Lower leg skin (tissue), 4 donors: Measurements from ENCODE around the gene DRGX. TPM values are rescaled to one million over a fixed set of nuclear protein-coding genes. Genes with fewer than 3 reads are reported as not detected.

Source experiments
- DNase-seq, 2 donors: peaks; one replicate each; pipeline ENCODE4 v3.0.0-alpha.2; 2019; ENCODE audit warnings: low spot score in 2 of 2
- H3K4me3 ChIP-seq: fragments of 200-600 bp; sonication (generic); 2 replicates; pipeline ENCODE4 v1.5.1; 2017; ENCODE audit warnings: mild to moderate bottlenecking, low read depth; ENCODE audit not compliant: poor library complexity, severe bottlenecking
- CTCF ChIP-seq, 3 donors: fragments of 450-650 bp; IDR thresholded peaks; one replicate each; pipeline ENCODE4 v1.5.1; 2016; ENCODE audit warnings: antibody characterized with exemption in 3 of 3, mild to moderate bottlenecking in 3 of 3, moderate library complexity in 2 of 3
- POLR2A ChIP-seq, 2 donors: fragments of 450-650 bp; IDR thresholded peaks; one replicate each; pipeline ENCODE4 v1.6.1; 2016 to 2017; ENCODE audit warnings: antibody characterized with exemption in 2 of 2, mild to moderate bottlenecking in 1 of 2, moderate library complexity in 1 of 2
- WGBS, 2 donors: methylation state at CpG; one replicate each; pipeline ENCODE4 v1.1.5; 2018; 5-methylcytosine and 5-hydroxymethylcytosine counted together
- intact Hi-C: fragments of 100-400 bp; cut with DNase I; formaldehyde crosslinking; loops from one replicate; pipeline ENCODE4 v1.15.0; 2023; ENCODE audit warnings: low total_unique reads
- total RNA-seq, 4 donors: library from RNA; depleted of rRNA; stranded (reverse); fragments of >200 nt; gene quantifications; one replicate each; pipeline ENCODE4 v1.1.0, GENCODE V29; 2016

The DRGX gene
- total RNA-seq, 4 donors from 2014 or later, result not detected

GRCh38 chr10:49366460-49366859 lies 29.4 kb downstream of the DRGX start:
- TF ChIP-seq POLR2A (IDR thresholded peaks at IDR 0.05), result no peak
- TF ChIP-seq CTCF (IDR thresholded peaks at IDR 0.05), result no peak
- peak in 1 of 2 donors; percentile 25 for DNase-seq
- intact Hi-C loops, result no loop called here
- no peak overlapping the region for H3K4me3 ChIP-seq
- WGBS, 2 donors, result 73 to 81% methylated on average over 4 of the region's 4 CpGs

GRCh38 chr10:49365675-49366415 lies 30.0 kb downstream of the DRGX start:
- 80 to 85% methylated on average over 23 of the region's 23 CpGs for WGBS, 2 donors
- DNase-seq, result peak; percentile 7 to 62
- H3K4me3 ChIP-seq, result no peak overlapping the region
- intact Hi-C loops, result no loop called here
- no peak for TF ChIP-seq CTCF (IDR thresholded peaks at IDR 0.05)
- no peak for TF ChIP-seq POLR2A (IDR thresholded peaks at IDR 0.05)

GRCh38 chr10:49365275-49365674 lies 30.6 kb downstream of the DRGX start:
- intact Hi-C loops, result no loop called here
- DNase-seq, result peak; percentile 3 to 60
- H3K4me3 ChIP-seq, result no peak overlapping the region
- 76 to 86% methylated on average over 3 of the region's 3 CpGs for WGBS, 2 donors
- TF ChIP-seq POLR2A (IDR thresholded peaks at IDR 0.05) (no peak), CTCF (IDR thresholded peaks at IDR 0.05) (no peak)

GRCh38 chr10:49364747-49365146 lies 31.1 kb downstream of the DRGX start:
- DNase-seq, result peak; percentile 10 to 32
- 92 to 93% methylated on average over 8 of the region's 8 CpGs for whole genome bisulfite sequencing, 2 donors
- intact Hi-C loops, result no loop called here
- H3K4me3 ChIP-seq, result no peak overlapping the region
- TF ChIP-seq POLR2A (IDR thresholded peaks at IDR 0.05), result no peak
- TF ChIP-seq CTCF (IDR thresholded peaks at IDR 0.05), result no peak

GRCh38 chr10:49364051-49364450 lies 31.8 kb downstream of the DRGX start:
- intact Hi-C loops, result no loop called here

More at GRCh38 chr10:49364051-49364450, 31.8 kb downstream of the DRGX start:
- TF ChIP-seq CTCF (IDR thresholded peaks at IDR 0.05) (no peak), POLR2A (IDR thresholded peaks at IDR 0.05) (no peak)
- 68 to 70% methylated on average over 5 of the region's 5 CpGs for WGBS, 2 donors
- DNase-seq, result no peak
- no peak overlapping the region for H3K4me3 ChIP-seq
